ENCODE data around the gene ICAM4. TPM values are rescaled to one million over a fixed set of nuclear protein-coding genes. Genes with fewer than 3 reads are reported as not detected.
A peak's percentile ranks its signal among the peaks of the same experiment; 100 is the strongest.

ICAM4 gene
- total and polyA plus RNA-seq, 2 of the 13 experiments (the other 11 are each of a cell fraction or from before 2014, with no cell fraction given): 2.9 to 4.0 TPM

- TF ChIP-seq ZBTB40 (IDR thresholded peaks at IDR 0.05): no peak
- TF ChIP-seq ZBTB40 (CRISPR knock-in tag; IDR thresholded peaks at IDR 0.05): peak; percentile 34; the same call in 1 of the 2 replicates
- TF ChIP-seq ZFP1 (CRISPR knock-in tag; IDR thresholded peaks at IDR 0.05): no peak
- TF ChIP-seq TRAFD1 (CRISPR knock-in tag; IDR thresholded peaks at IDR 0.05; ENCODE audit: borderline replicate concordance): peak; percentile 48; the same call in 1 of the 2 replicates
- TF ChIP-seq ZGPAT (CRISPR knock-in tag; IDR thresholded peaks at IDR 0.05): 0 out of 2 replicates have a peak, but pooled peaks have one; percentile 35
- no peak for TF ChIP-seq HNRNPUL1 (IDR thresholded peaks at IDR 0.05; ENCODE audit: low read depth, low read length)
- no peak for TF ChIP-seq CEBPG (CRISPR knock-in tag; IDR thresholded peaks at IDR 0.05)
- no peak for TF ChIP-seq TBX3 (IDR thresholded peaks at IDR 0.05; ENCODE audit: borderline replicate concordance)
- no peak for TF ChIP-seq MBNL3 (CRISPR knock-in tag; conservative IDR thresholded peaks at IDR 0.05)
- TF ChIP-seq CBX2 (IDR thresholded peaks at IDR 0.05; ENCODE audit: low read depth, low read length): no peak
- TF ChIP-seq CBX2 (CRISPR knock-in tag; IDR thresholded peaks at IDR 0.05; ENCODE audit: low read depth): no peak
- TF ChIP-seq ARID2 (CRISPR knock-in tag; IDR thresholded peaks at IDR 0.05; ENCODE audit: borderline replicate concordance): no peak
- TF ChIP-seq ZMYM2 (CRISPR knock-in tag; IDR thresholded peaks at IDR 0.05): no peak
- TF ChIP-seq MAFG (CRISPR knock-in tag; IDR thresholded peaks at IDR 0.05): no peak
- no peak for TF ChIP-seq RORA (CRISPR knock-in tag; IDR thresholded peaks at IDR 0.05)
- no peak for TF ChIP-seq ZNF414 (CRISPR knock-in tag; IDR thresholded peaks at IDR 0.05)
- no peak for TF ChIP-seq SIX4 (CRISPR knock-in tag; IDR thresholded peaks at IDR 0.05)
- no peak for TF ChIP-seq ZNF713 (CRISPR knock-in tag; IDR thresholded peaks at IDR 0.05)
Observed at GRCh38 chr19:10334588-10335351, 48.0 kb downstream of the ICAM4 start (continued).
